Breast epithelium (tissue), 4 donors: ENCODE data around the gene GCN1. TPM values are rescaled to one million over a fixed set of nuclear protein-coding genes. Genes with fewer than 3 reads are reported as not detected.

Experiments used
- DNase-seq, 2 donors: peaks; one replicate each; pipeline ENCODE4 v3.0.0-alpha.2; 2019; ENCODE audit warnings: low spot score in 2 of 2
- H3K27ac ChIP-seq, 2 donors: fragments of 200-600 bp; sonication (generic) in 1 of 2; one replicate each; pipeline ENCODE4 v1.5.1; 2016 to 2019; ENCODE audit warnings: mild to moderate bottlenecking in 1 of 2
- H3K27me3 ChIP-seq, 2 donors: fragments of 200-600 bp; sonication (generic) in 1 of 2; one replicate each; pipeline versions ENCODE4 v1.5.1 to v1.6.0; 2017 to 2019; ENCODE audit warnings: control low read depth in 1 of 2, mild to moderate bottlenecking in 1 of 2
- H3K36me3 ChIP-seq: fragments of 200-600 bp; one replicate; pipeline ENCODE4 v1.5.1; 2019
- H3K4me1 ChIP-seq, 2 donors: fragments of 200-600 bp; sonication (generic); one replicate each; pipeline ENCODE4 v1.5.1; 2016 to 2019; ENCODE audit warnings: control low read depth in 1 of 2
- H3K4me3 ChIP-seq, 3 donors: fragments of 200-600 bp; sonication (generic); 1 replicate in 2 of 3; 2 replicates in 1 of 3; pipeline ENCODE4 v1.5.1; 2016 to 2019; ENCODE audit warnings: mild to moderate bottlenecking in 3 of 3, moderate library complexity in 2 of 3
- H3K9me3 ChIP-seq, 2 donors: fragments of 200-600 bp; sonication (generic) in 1 of 2; one replicate each; pipeline ENCODE4 v1.5.1; 2016 to 2019; ENCODE audit warnings: control low read depth in 1 of 2
- CTCF ChIP-seq, 3 donors: fragments of 450-650 bp; IDR thresholded peaks; one replicate each; pipeline ENCODE4 v1.5.1; 2016 to 2017; ENCODE audit warnings: antibody characterized with exemption in 3 of 3, mild to moderate bottlenecking in 3 of 3, moderate library complexity in 3 of 3
- POLR2A ChIP-seq: fragments of 450-650 bp; IDR thresholded peaks from one replicate; pipeline ENCODE4 v1.6.1; 2016; ENCODE audit warnings: antibody characterized with exemption, mild to moderate bottlenecking, moderate library complexity
- POLR2AphosphoS5 ChIP-seq, 3 donors: sonication (generic); formaldehyde crosslinking; IDR thresholded peaks; one replicate each; pipeline ENCODE4 v1.6.1; 2017; ENCODE audit warnings: antibody characterized with exemption in 3 of 3
- intact Hi-C: fragments of 100-400 bp; cut with DNase I; formaldehyde crosslinking; loops from one replicate; pipeline ENCODE4 v1.15.1; 2023; ENCODE audit warnings: low total_unique reads
- total RNA-seq, 3 donors: library from RNA; depleted of rRNA; stranded (reverse); fragments of >200 nt; gene quantifications; one replicate each; pipeline ENCODE4 v1.1.0, GENCODE V29; 2016

Gene GCN1
- total RNA-seq, 3 donors from 2014 or later: 50.1 to 79.6 (median 73.4) TPM

- Histone ChIP-seq H3K4me3 (no peak overlapping the region), H3K36me3 (no peaks in the 10 kb centered on the region), H3K27ac (peak overlapping the region in 1 of 2 donors; percentile 4), H3K27me3 (no peaks in the 10 kb centered on the region), H3K9me3 (no peaks in the 10 kb centered on the region), H3K4me1 (no peaks in the 10 kb centered on the region)
- TF ChIP-seq POLR2A (no peak), POLR2AphosphoS5 (IDR thresholded peaks at IDR 0.05) (no peak), CTCF (IDR thresholded peaks at IDR 0.05) (no peak)
- peak in 1 of 2 donors; percentile 3 for DNase-seq
- intact Hi-C loops: no loop called here
Observed at GRCh38 chr12:120085920-120086645, 108.4 kb downstream of the GCN1 start.

- DNase-seq: no peak
- no peak for TF ChIP-seq POLR2A
- no peak for TF ChIP-seq POLR2AphosphoS5 (IDR thresholded peaks at IDR 0.05)
- TF ChIP-seq CTCF (IDR thresholded peaks at IDR 0.05): no peak
- Histone ChIP-seq H3K4me3 (no peak overlapping the region), H3K4me1 (no peaks in the 10 kb centered on the region), H3K27me3 (no peaks in the 10 kb centered on the region), H3K9me3 (no peaks in the 10 kb centered on the region), H3K36me3 (no peaks in the 10 kb centered on the region), H3K27ac (no peak overlapping the region)
- intact Hi-C loops: no loop called here
Observed at GRCh38 chr12:120081641-120082040, 112.9 kb downstream of the GCN1 start.

GRCh38 chr12:120079411-120080400 is 114.8 kb downstream of the GCN1 start:
- H3K4me1 ChIP-seq: no peaks in the 10 kb centered on the region
- intact Hi-C loops: no loop called here
- no peaks in the 10 kb centered on the region for H3K36me3 ChIP-seq
- no peak for DNase-seq
- peak overlapping the region in 1 of 2 donors; percentile 61 for H3K27ac ChIP-seq
- TF ChIP-seq CTCF (IDR thresholded peaks at IDR 0.05) (no peak), POLR2AphosphoS5 (IDR thresholded peaks at IDR 0.05) (no peak), POLR2A (no peak)
- H3K27me3 ChIP-seq: no peaks in the 10 kb centered on the region
- no peak overlapping the region for H3K4me3 ChIP-seq
- H3K9me3 ChIP-seq: no peaks in the 10 kb centered on the region

GRCh38 chr12:120078868-120079267 is 115.6 kb downstream of the GCN1 start:
- no peak overlapping the region for H3K4me3 ChIP-seq
- H3K9me3 ChIP-seq: no peaks in the 10 kb centered on the region
- H3K4me1 ChIP-seq: no peaks in the 10 kb centered on the region
- H3K36me3 ChIP-seq: no peaks in the 10 kb centered on the region
- intact Hi-C loops: no loop called here
- H3K27me3 ChIP-seq: no peaks in the 10 kb centered on the region
- TF ChIP-seq POLR2AphosphoS5 (IDR thresholded peaks at IDR 0.05) (no peak), CTCF (IDR thresholded peaks at IDR 0.05) (no peak), POLR2A (no peak)
- no peak for DNase-seq
- no peak overlapping the region for H3K27ac ChIP-seq

GRCh38 chr12:120077260-120077659 is 117.3 kb downstream of the GCN1 start:
- no peak overlapping the region for H3K4me3 ChIP-seq
- no peaks in the 10 kb centered on the region for H3K36me3 ChIP-seq
- no peaks in the 10 kb centered on the region for H3K9me3 ChIP-seq
- no peaks in the 10 kb centered on the region for H3K4me1 ChIP-seq
- H3K27ac ChIP-seq: no peak overlapping the region
- DNase-seq: no peak
- TF ChIP-seq POLR2A (no peak), POLR2AphosphoS5 (IDR thresholded peaks at IDR 0.05) (no peak), CTCF (IDR thresholded peaks at IDR 0.05) (no peak)
- intact Hi-C loops: no loop called here
- H3K27me3 ChIP-seq: no peaks in the 10 kb centered on the region
